ENCODE results near the gene DHX30. TPM values are rescaled to one million over a fixed set of nuclear protein-coding genes. Genes with fewer than 3 reads are reported as not detected.

DHX30 gene
- polyA plus RNA-seq, 1 donor (not counting 4 experiments of a cell fraction or from before 2014, with no cell fraction given): 28.3 TPM

- H3K27me3 ChIP-seq (ENCODE audit: control insufficient read depth, extremely low read depth, insufficient read depth, low read length): no peaks in the 10 kb centered on the region
- H3K4me1 ChIP-seq (ENCODE audit: control insufficient read depth, extremely low read depth, insufficient read depth, low read length): no peaks in the 10 kb centered on the region
- H3K79me2 ChIP-seq (ENCODE audit: control insufficient read depth, insufficient read depth, low read length): peaks cover 9% of the 10 kb centered on the region
- H4K20me1 ChIP-seq (ENCODE audit: control insufficient read depth, extremely low read depth, insufficient read depth, low read length): peaks cover 16% of the 10 kb centered on the region
- no peaks in the 10 kb centered on the region for H3K9me1 ChIP-seq (ENCODE audit: control insufficient read depth, extremely low read depth, insufficient read depth, low read length)
- no peak for DNase-seq (ENCODE audit: low read depth, low spot score)
- H3K27ac ChIP-seq (ENCODE audit: control insufficient read depth, insufficient read depth, low read length): no peak overlapping the region
- H2AFZ ChIP-seq (ENCODE audit: control insufficient read depth, low read length): no peak overlapping the region
- TF ChIP-seq CTCF (optimal IDR thresholded peaks at IDR 0.05 in 1 of 3, IDR thresholded peaks at IDR 0.05 in 1 of 3, conservative IDR thresholded peaks at IDR 0.05 in 1 of 3; ENCODE audit: extremely low read depth in 1 of 3, insufficient read depth in 2 of 3, low read length in 3 of 3) (no peak), EZH2 (IDR thresholded peaks at IDR 0.05; ENCODE audit: low read length) (no peak)
- dilution Hi-C loops (cut with MboI; ENCODE audit: extremely low pct_ligation_motif_present, low sequenced_read_pairs): no loop called here
- no peaks in the 10 kb centered on the region for H3K9me3 ChIP-seq (ENCODE audit: control insufficient read depth, low read depth, low read length)
- no peak overlapping the region for H3K9ac ChIP-seq (ENCODE audit: control insufficient read depth, extremely low read depth, insufficient read depth, low read length)
- no peak overlapping the region for H3K4me2 ChIP-seq (ENCODE audit: control insufficient read depth, extremely low read depth, insufficient read depth, low read depth, low read length)
- FAIRE-seq: no peak
- no peak overlapping the region for H3K4me3 ChIP-seq (ENCODE audit: control insufficient read depth in 2 of 3, extremely low read depth in 1 of 3, insufficient read depth in 2 of 3, low read depth in 1 of 3, low read length in 3 of 3)
- peaks cover 56 to 58% of the 10 kb centered on the region in 2 experiments for H3K36me3 ChIP-seq (ENCODE audit: control insufficient read depth in 2 of 2, extremely low read depth in 1 of 2, insufficient read depth in 2 of 2, low read length in 2 of 2)
Measured at GRCh38 chr3:47841786-47842349, 38.9 kb downstream of the DHX30 start.

GRCh38 chr3:47846186-47846879, 43.4 kb downstream of the DHX30 start:
- Histone ChIP-seq H2AFZ (ENCODE audit: control insufficient read depth, low read length) (no peak overlapping the region), H3K9ac (ENCODE audit: control insufficient read depth, extremely low read depth, insufficient read depth, low read length) (no peak overlapping the region), H3K27me3 (ENCODE audit: control insufficient read depth, extremely low read depth, insufficient read depth, low read length) (no peaks in the 10 kb centered on the region), H3K79me2 (ENCODE audit: control insufficient read depth, insufficient read depth, low read length) (no peaks in the 10 kb centered on the region), H3K27ac (ENCODE audit: control insufficient read depth, insufficient read depth, low read length) (no peak overlapping the region), H3K36me3 (ENCODE audit: control insufficient read depth in 2 of 2, extremely low read depth in 1 of 2, insufficient read depth in 2 of 2, low read length in 2 of 2) (peaks cover 62 to 78% of the 10 kb centered on the region in 2 experiments), H3K9me1 (ENCODE audit: control insufficient read depth, extremely low read depth, insufficient read depth, low read length) (no peaks in the 10 kb centered on the region), H3K4me2 (ENCODE audit: control insufficient read depth, extremely low read depth, insufficient read depth, low read depth, low read length) (no peak overlapping the region), H3K9me3 (ENCODE audit: control insufficient read depth, low read depth, low read length) (no peaks in the 10 kb centered on the region), H3K4me1 (ENCODE audit: control insufficient read depth, extremely low read depth, insufficient read depth, low read length) (no peaks in the 10 kb centered on the region), H4K20me1 (ENCODE audit: control insufficient read depth, extremely low read depth, insufficient read depth, low read length) (peaks cover 20% of the 10 kb centered on the region), H3K4me3 (ENCODE audit: control insufficient read depth in 2 of 3, extremely low read depth in 1 of 3, insufficient read depth in 2 of 3, low read depth in 1 of 3, low read length in 3 of 3) (no peak overlapping the region)
- no peak for TF ChIP-seq EZH2 (IDR thresholded peaks at IDR 0.05; ENCODE audit: low read length)
- TF ChIP-seq CTCF (optimal IDR thresholded peaks at IDR 0.05 in 1 of 3, IDR thresholded peaks at IDR 0.05 in 1 of 3, conservative IDR thresholded peaks at IDR 0.05 in 1 of 3; ENCODE audit: extremely low read depth in 1 of 3, insufficient read depth in 2 of 3, low read length in 3 of 3): no peak
- dilution Hi-C loops (cut with MboI; ENCODE audit: extremely low pct_ligation_motif_present, low sequenced_read_pairs): no loop called here
- FAIRE-seq (no peak), DNase-seq (ENCODE audit: low read depth, low spot score) (no peak)
